Type B pancreatic cell (in vitro differentiated cells): Measurements from ENCODE around the gene GIGYF2. TPM values are rescaled to one million over a fixed set of nuclear protein-coding genes. Genes with fewer than 3 reads are reported as not detected.
A peak's percentile ranks its signal among the peaks of the same experiment; 100 is the strongest.

Experiments used
- DNase-seq: peaks from one replicate; pipeline ENCODE4 v3.0.0; 2021; ENCODE audit warnings: mixed read lengths; ENCODE audit not compliant: unreplicated experiment; ENCODE audit errors: extremely low spot score
- H3K27ac Mint-ChIP-seq: 2 replicates; pipeline ENCODE4 v1.8.0; 2021; ENCODE audit warnings: mild to moderate bottlenecking, mixed read lengths
- H3K27me3 Mint-ChIP-seq: 2 replicates; pipeline ENCODE4 v1.8.0; 2021; ENCODE audit warnings: mixed read lengths
- H3K36me3 Mint-ChIP-seq: 2 replicates; pipeline ENCODE4 v1.8.0; 2021; ENCODE audit warnings: mixed read lengths
- H3K4me1 Mint-ChIP-seq: one replicate; pipeline ENCODE4 v1.8.0; 2021; ENCODE audit warnings: mixed read lengths; ENCODE audit not compliant: unreplicated experiment
- H3K4me3 Mint-ChIP-seq: 2 replicates; pipeline ENCODE4 v1.8.0; 2021; ENCODE audit warnings: mild to moderate bottlenecking, mixed read lengths
- H3K9me3 Mint-ChIP-seq: 2 replicates; pipeline ENCODE4 v1.8.0; 2021; ENCODE audit warnings: mixed read lengths
- total RNA-seq: library from RNA; stranded (reverse); gene quantifications from 2 replicates; pipeline ENCODE4 v1.2.1, GENCODE V29; 2021; ENCODE audit warnings: low replicate concordance
- TF ChIP-seq, protein P1 (sequence below): fragments of 200-600 bp; sonication (generic); conservative IDR thresholded peaks from 2 replicates; pipeline ENCODE4 v1.5.0; 2021; ENCODE audit warnings: antibody characterized with exemption, mild to moderate bottlenecking

Gene GIGYF2
- total RNA-seq, 1 donor from 2014 or later = 65.7 TPM

DNA sequence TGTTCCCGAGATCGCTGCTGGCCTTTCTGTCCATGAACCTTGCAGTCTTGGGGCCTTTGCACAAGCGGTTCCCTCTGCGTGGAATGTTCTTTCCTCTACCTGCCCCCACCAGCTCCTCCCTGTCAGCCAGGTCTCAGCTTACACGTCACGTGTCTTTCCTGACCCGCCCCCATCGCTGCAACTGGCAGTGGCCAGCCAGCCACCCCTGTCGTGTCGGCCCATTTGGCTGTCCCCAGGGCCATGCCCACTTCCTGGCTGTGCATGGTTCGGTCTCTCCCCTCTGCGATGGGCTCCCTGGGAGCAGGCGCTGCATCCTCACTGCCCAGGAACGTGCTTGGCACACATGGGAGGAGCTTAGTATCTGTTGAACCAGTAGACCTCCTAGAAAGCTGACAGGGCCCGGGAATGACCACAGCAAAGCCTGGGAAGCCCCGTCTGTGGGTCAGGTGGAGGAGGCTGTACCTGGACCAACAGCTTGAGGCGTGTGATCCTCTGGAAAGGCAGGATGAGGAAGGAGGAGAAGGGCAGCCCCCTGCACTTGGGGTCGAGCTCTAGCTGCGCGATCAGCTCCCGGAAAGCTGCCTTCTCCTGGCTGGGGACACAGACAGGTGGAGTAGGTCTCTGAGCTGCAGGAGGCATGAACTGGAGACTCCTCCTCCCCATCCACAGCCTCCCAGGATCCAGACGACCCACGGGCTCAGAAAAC, 193.9 kb downstream of the GIGYF2 start:
- TF ChIP-seq, protein P1, sequence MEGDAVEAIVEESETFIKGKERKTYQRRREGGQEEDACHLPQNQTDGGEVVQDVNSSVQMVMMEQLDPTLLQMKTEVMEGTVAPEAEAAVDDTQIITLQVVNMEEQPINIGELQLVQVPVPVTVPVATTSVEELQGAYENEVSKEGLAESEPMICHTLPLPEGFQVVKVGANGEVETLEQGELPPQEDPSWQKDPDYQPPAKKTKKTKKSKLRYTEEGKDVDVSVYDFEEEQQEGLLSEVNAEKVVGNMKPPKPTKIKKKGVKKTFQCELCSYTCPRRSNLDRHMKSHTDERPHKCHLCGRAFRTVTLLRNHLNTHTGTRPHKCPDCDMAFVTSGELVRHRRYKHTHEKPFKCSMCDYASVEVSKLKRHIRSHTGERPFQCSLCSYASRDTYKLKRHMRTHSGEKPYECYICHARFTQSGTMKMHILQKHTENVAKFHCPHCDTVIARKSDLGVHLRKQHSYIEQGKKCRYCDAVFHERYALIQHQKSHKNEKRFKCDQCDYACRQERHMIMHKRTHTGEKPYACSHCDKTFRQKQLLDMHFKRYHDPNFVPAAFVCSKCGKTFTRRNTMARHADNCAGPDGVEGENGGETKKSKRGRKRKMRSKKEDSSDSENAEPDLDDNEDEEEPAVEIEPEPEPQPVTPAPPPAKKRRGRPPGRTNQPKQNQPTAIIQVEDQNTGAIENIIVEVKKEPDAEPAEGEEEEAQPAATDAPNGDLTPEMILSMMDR = no peak
- no peaks in the 10 kb centered on the region for H3K36me3 Mint-ChIP-seq
- H3K4me3 Mint-ChIP-seq = peak overlapping the region; percentile 57
- no peaks in the 10 kb centered on the region for H3K9me3 Mint-ChIP-seq
- H3K27me3 Mint-ChIP-seq = no peaks in the 10 kb centered on the region
- DNase-seq = peak; percentile 64
- no peak overlapping the region for H3K27ac Mint-ChIP-seq
- H3K4me1 Mint-ChIP-seq = peaks cover 14% of the 10 kb centered on the region

DNA sequence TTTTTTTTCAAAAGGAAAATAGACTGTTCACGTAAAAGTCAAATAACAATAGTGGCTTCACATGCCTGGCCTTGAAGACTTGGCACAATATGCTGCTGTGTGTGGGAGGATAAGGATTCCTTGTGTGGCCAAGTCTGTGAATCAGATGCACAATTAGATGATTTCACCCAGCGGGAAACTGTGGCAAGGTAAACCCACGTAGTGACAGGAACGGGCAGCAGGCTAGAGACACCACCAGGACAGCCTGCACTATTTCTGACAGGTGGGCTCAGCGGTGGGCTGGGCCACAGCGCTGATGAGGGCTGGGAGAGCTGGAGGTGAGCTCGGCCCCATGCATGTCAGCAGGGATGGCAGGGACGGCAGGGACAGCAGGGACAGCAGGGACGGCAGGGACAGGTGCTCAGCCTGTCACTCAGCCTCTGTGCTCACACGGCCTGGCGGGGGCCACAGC, 194.5 kb downstream of the GIGYF2 start:
- no peak overlapping the region for H3K4me3 Mint-ChIP-seq
- peaks cover 11% of the 10 kb centered on the region for H3K4me1 Mint-ChIP-seq
- H3K27me3 Mint-ChIP-seq = no peaks in the 10 kb centered on the region
- peak; percentile 42 for DNase-seq
- H3K36me3 Mint-ChIP-seq = no peaks in the 10 kb centered on the region
- TF ChIP-seq, protein P1 = no peak
- H3K9me3 Mint-ChIP-seq = no peaks in the 10 kb centered on the region
- H3K27ac Mint-ChIP-seq = no peak overlapping the region

DNA sequence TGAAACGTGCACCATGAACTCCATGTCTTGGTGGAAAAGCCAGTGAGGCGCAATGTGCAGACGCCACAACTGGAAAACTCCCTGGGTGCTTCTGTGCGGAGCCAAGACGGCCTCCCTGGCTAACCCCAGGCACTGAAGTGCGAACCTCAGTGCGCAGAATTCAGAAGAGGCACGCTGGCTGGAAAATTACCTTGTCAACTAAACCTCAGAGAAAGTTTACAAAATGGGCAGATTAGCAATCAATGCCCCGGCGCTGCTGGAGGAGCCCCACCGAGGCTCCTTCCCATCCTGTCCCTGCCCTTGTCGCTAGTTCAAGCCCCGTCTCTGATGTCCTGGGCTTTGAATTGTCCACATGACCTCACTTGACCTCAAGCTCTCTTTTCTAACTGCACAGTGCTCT, 195.1 kb downstream of the GIGYF2 start:
- Mint-ChIP-seq H3K9me3 (no peaks in the 10 kb centered on the region), H3K4me3 (no peak overlapping the region), H3K36me3 (no peaks in the 10 kb centered on the region), H3K27me3 (no peaks in the 10 kb centered on the region), H3K4me1 (peaks cover 11% of the 10 kb centered on the region), H3K27ac (no peak overlapping the region)
- TF ChIP-seq, protein P1 = no peak
- DNase-seq = no peak

DNA sequence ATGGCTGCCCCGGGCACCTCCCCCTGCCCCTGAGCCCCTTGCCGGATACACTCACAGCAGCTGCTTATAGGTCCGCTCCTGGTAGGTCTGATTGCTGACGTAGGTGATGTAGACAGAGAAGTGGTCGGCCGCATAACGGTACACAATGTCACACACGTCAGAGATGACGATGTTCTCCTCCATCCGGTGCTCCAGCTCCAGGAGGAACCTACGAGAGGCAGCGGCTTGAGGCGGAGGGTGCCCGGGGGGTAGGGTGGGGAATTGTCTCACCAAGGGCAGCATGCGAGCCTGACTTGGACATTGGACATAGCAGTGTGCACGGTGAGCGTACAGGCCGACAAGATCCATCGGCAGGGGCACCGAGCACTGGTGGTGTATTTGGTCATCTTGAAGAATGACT, 195.7 kb downstream of the GIGYF2 start:
- Mint-ChIP-seq H3K27me3 (no peaks in the 10 kb centered on the region), H3K36me3 (no peaks in the 10 kb centered on the region), H3K4me3 (no peak overlapping the region), H3K27ac (no peak overlapping the region), H3K9me3 (no peaks in the 10 kb centered on the region), H3K4me1 (peaks cover 11% of the 10 kb centered on the region)
- TF ChIP-seq, protein P1 = no peak
- DNase-seq = peak; percentile 62

DNA sequence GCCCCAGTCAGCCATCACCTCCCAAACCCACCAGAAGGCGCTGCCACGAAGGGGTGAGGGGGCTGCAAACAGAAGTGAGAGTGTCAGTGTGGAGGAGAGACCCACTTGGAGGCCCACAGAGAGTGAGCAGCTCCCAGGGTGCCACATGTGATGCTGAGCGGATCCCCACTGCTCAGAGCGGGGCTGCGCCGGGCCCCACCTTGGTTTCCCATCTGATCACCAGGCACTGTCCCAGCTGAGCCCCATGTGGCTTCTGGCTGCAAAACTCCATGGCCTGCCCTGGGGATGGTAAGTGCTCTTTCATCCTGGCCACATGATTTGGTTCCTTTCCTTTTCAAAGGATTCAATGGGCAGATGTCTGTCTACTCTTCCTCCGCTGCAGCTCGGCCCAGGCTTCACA, 196.7 kb downstream of the GIGYF2 start:
- H3K4me3 Mint-ChIP-seq = no peak overlapping the region
- H3K27ac Mint-ChIP-seq = no peak overlapping the region
- H3K27me3 Mint-ChIP-seq = no peaks in the 10 kb centered on the region
- DNase-seq = peak; percentile 47
- TF ChIP-seq, protein P1 = no peak
- no peaks in the 10 kb centered on the region for H3K36me3 Mint-ChIP-seq
- no peaks in the 10 kb centered on the region for H3K9me3 Mint-ChIP-seq
- H3K4me1 Mint-ChIP-seq = peaks cover 11% of the 10 kb centered on the region
